GM19025 (cell line): ENCODE results near the gene KLHL30.
A peak's percentile ranks its signal among the peaks of the same experiment; 100 is the strongest.
"Not testable (repeated sequence)": the region's sequence is repeated elsewhere in the genome, so short reads cannot be mapped to it uniquely, and the experiment has no call there.

Source experiments
- ATAC-seq: cut with Tn5 transposase; IDR thresholded peaks from one replicate; pipeline ENCODE4 v1.9.1; 2021; ENCODE audit warnings: mild to moderate bottlenecking, low read depth, moderate library complexity; ENCODE audit not compliant: unreplicated experiment

KLHL30 gene

DNA sequence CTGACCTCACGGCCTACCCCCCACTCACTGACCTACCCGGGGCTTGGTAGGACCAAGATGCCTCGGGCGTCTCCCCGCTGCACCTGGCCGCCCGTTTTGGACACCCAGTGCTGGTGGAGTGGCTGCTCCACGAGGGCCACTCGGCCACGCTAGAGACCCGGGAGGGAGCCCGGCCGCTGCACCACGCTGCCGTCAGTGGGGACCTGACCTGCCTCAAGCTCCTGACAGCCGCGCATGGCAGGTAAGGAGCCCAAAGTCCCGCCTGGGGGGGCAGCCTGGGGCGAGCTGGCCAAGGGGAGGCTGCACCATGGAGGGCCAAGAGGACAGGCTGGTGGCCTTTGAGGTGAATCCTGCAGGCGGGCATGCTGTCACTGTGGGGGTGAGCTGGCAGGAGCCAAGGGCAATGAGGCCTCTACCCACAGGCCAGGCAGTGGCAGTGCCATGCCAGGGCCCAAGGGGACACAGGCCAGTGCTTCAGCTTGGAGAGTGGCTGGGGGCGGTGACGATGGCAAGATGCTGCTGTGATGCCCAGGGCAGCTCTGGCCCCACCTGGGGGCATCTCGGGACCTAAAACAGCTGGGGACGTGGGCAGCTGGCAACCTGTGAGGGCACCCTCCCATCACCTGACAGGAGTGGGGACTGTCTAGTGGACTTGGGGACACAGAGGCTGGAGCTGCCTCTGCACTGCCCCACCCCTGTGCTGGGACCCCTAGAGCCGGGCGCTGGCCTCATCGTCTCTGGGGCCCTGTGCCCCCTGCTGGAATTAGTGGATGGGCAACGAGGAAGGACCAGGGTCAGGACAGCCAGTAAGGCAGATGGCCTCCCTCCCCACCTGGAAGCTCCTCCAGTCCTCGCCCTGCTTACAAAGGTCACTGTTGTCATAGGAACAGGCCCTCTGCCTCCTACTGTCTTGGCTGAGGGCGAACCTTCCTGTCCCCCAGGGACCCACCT lies 36.3 kb upstream of the KLHL30 start:
- ATAC-seq, result no peak

- ATAC-seq, result no peak
These were observed 35.6 kb upstream of the KLHL30 start for GRCh38 chr2:238102865-238103264.

- ATAC-seq, result no peak
These were observed 34.8 kb upstream of the KLHL30 start for GRCh38 chr2:238103465-238104225.

DNA sequence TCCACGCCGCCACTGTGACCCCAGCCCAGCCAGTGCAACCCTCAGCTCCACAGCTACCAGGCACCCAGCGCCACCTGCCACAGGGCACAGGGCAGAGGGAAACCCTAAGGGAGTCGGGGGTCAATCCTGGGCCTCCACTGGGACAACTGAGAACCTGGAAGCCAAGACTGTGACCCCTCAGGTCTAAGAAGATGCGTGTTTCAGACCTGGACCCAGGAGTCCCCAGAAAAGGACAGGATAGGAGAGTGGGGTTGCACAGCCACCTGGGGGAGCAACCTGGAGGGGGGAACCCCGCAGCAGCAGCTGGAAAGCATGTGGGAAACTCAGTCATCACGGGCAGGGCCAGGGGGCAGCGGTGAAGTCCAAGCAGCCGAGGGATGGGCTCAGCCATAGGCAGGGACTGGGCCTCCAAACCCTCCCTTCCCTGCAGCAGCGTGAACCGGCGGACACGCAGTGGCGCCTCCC lies 34.2 kb upstream of the KLHL30 start:
- ATAC-seq, result no peak

DNA sequence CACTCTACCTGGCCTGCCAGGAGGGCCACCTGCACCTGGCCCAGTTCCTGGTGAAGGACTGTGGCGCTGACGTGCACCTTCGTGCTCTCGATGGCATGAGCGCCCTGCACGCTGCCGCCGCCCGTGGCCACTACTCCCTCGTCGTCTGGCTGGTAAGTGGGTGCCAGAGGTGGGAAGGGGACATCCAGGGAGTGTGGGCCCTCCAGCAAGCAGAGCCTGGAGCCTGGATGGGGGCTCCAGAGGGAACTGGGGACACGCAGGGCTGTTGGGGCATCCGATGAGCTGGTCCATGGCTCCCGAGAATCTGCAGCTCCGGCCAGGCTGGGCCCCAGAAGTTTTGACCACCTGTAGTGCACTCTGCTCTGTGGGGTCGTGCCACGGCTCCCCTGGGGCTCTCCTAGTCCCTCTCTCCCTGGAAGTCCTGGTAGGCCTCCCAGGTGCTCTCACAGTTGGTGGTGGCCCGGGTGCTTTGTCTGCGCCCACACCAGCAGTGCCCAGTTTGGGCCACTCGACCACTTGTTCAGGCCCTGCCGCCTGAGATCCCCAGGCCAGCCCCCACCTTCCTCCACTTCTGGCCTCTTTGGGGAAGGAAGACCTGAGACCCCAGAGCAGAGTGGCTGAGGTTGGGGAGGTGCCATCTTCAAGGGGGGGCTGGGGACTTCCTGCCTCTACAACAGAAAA lies 33.6 kb upstream of the KLHL30 start:
- no peak for ATAC-seq

- ATAC-seq, result no peak
These were observed 32.7 kb upstream of the KLHL30 start for GRCh38 chr2:238105506-238106338.

- ATAC-seq, result no peak
These were observed 32.1 kb upstream of the KLHL30 start for GRCh38 chr2:238106339-238106697.

DNA sequence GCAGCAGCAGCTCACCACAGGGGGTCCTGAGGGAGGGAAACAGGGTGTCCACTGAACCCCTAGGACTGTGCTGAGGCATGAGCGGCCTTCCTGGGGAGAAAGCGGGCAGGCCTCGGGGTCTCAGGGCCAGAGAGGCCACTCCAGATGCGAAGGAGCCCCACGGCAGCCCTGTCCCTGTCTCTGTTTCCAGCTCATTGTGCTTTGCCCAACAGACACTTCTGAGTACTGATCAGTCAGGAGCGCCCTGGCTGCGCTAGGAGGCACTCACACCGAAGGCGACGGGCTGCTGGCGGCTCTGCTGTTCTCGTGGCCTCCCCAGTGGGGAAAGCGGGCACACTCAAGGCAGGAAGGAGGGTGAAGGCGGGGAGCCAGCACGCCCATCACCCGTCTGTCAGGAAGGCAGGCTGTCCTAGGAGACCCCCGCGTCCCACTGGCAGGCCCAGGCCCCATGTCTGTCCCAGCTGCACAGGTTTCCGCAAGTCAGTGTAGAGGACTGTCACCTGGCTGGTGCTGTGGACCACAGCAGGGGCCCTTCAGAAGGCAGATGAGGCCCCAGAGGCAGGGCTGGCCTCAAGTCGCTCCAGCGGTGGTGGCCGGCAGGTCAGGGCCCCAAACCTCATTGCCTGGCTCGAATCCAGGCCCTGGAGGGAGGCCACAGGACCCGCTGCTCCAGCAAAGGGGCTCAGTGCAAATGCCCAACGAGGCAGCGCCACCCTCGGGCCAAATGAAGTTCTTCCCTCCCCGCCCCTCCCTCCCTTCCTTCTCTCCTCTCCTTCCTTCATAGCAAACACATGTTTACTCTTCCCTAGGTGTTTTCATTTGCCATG lies 31.6 kb upstream of the KLHL30 start:
- no peak for ATAC-seq

GRCh38 chr2:238107525-238108422 lies 30.7 kb upstream of the KLHL30 start:
- ATAC-seq, result peak; percentile 76

DNA sequence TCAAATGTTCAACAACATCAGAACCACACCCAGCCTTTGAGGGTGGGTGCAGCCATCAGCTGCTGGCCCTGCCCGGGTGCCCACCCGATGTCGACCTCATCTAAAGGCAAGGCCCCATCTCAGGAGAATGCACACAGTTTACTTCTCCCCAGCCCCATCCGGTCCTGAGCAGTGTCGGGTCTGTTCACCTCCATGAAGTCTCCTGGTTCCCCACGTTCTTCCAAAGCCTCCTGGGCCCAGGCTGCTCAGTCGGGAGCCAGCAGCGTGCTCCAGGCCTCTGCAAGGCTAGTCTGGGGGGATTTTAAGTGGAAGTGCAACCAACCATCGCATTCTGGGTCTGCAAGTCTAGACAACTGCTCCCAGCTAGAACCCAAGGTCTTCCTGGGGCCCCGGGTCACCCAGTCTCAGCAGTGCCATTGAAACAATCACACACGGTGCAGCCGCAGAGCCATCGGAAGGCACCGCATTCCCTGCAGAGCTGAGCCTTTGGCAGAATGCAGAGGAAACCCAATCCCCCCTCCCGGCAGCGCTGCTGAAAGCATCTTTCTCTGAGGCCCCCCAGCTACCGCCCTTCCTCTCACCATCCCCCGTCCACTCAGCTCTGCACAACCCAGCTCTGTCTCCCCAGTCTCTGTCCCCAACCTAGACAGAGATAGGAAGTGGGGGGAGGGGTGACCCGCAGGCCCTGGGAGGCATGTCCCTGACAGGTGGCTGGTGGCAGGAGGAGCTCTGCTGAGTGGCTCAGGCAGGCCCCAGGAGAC lies 29.9 kb upstream of the KLHL30 start:
- peak; percentile 46 for ATAC-seq

DNA sequence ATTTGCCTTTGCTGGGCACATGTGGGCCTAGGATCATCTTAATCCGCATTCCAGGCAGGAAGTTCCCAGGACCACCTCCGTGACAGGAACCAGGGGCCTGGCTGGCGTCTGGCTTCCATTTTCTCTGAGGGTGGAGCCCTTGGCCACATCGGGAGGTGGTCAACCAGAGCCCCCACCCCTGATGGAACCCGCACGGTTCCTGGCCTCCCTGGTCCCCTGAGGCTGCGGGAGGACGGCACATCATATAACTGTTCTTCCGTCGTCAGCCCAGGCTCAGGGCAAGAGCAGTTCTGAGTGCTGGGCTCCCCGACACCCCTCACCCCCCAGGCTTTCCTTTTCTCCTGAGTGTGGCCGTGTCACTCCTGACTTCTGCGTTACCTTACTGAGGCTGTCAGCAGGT lies 24.9 kb upstream of the KLHL30 start:
- ATAC-seq, result no peak

GRCh38 chr2:238114331-238114841 lies 24.1 kb upstream of the KLHL30 start:
- no peak for ATAC-seq

- no peak for ATAC-seq
These were observed 23.4 kb upstream of the KLHL30 start for GRCh38 chr2:238114851-238115660.

DNA sequence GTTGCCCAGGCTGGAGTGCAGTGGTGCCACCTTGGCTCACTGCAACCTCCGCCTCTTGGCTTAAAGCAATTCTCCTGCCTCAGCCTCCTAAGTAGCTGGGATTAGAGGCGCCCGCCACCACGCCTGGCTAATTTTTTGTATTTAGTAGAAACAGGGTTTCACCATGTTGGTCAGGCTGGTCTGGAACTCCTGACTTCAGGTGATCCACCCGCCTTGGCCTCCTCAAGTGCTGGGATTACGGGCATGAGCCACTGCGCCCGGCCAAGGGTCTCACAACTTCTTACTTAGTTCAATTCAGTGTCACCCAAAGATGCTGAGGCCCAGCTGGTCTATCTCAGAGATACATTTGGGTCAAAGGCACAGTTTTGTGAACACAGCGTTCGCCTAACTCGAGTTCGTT lies 22.8 kb upstream of the KLHL30 start:
- ATAC-seq, result not testable (repeated sequence)

- no peak for ATAC-seq
These were observed 21.9 kb upstream of the KLHL30 start for GRCh38 chr2:238116298-238117198.
